Mammary epithelial cell (primary cell): ENCODE results near the gene NEMF.
"Not testable (repeated sequence)": the region's sequence is repeated elsewhere in the genome, so short reads cannot be mapped to it uniquely, and the experiment has no call there.

Source experiments
- EZH2 ChIP-seq: IDR thresholded peaks from 2 replicates; pipeline ENCODE4 v1.6.1; 2012; ENCODE audit warnings: low read length, inconsistent platforms, borderline replicate concordance
- TF ChIP-seq, protein P1 (sequence below), 2 donors: IDR thresholded peaks in 1 of 2; conservative IDR thresholded peaks in 1 of 2; 2 replicates each; pipeline ENCODE4 v1.5.1; 2011 to 2012; ENCODE audit warnings: inconsistent platforms in 2 of 2, low read length in 2 of 2, mild to moderate bottlenecking in 2 of 2, control low read depth in 1 of 2, low read depth in 1 of 2; ENCODE audit not compliant: insufficient read depth in 1 of 2; ENCODE audit errors: extremely low read depth in 1 of 2

DNA sequence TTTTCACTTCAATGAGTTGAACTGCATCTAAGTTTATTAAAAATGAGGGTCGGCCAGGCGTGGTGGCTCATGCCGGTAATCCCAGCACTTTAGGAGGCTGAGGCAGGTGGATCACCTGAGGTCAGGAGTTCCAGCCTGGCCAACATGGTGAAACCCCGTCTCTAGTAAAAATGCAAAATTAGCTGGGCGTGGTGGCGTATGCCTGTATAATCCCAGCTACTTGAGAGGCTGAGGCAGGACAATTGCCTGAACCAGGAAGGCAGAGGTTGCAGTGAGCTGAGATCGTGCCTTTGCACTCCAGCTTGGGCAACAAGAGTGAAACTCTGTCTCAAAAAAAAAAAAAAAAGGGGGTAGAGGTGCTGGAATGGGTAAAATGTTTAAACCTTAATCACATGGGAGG is 71.5 kb downstream of the NEMF start:
- TF ChIP-seq, protein P1, sequence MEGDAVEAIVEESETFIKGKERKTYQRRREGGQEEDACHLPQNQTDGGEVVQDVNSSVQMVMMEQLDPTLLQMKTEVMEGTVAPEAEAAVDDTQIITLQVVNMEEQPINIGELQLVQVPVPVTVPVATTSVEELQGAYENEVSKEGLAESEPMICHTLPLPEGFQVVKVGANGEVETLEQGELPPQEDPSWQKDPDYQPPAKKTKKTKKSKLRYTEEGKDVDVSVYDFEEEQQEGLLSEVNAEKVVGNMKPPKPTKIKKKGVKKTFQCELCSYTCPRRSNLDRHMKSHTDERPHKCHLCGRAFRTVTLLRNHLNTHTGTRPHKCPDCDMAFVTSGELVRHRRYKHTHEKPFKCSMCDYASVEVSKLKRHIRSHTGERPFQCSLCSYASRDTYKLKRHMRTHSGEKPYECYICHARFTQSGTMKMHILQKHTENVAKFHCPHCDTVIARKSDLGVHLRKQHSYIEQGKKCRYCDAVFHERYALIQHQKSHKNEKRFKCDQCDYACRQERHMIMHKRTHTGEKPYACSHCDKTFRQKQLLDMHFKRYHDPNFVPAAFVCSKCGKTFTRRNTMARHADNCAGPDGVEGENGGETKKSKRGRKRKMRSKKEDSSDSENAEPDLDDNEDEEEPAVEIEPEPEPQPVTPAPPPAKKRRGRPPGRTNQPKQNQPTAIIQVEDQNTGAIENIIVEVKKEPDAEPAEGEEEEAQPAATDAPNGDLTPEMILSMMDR (conservative IDR thresholded peaks at IDR 0.05 in 1 of 2, IDR thresholded peaks at IDR 0.05 in 1 of 2; ENCODE audit: extremely low read depth in 1 of 2, insufficient read depth in 1 of 2, low read depth in 1 of 2, low read length in 2 of 2), result not testable (repeated sequence)
- TF ChIP-seq EZH2, result not testable (repeated sequence)
